ENCODE measurements around the gene CNTNAP5. TPM values are rescaled to one million over a fixed set of nuclear protein-coding genes. Genes with fewer than 3 reads are reported as not detected.

Gene CNTNAP5
- total RNA-seq, 2 donors from 2014 or later: not detected

DNA sequence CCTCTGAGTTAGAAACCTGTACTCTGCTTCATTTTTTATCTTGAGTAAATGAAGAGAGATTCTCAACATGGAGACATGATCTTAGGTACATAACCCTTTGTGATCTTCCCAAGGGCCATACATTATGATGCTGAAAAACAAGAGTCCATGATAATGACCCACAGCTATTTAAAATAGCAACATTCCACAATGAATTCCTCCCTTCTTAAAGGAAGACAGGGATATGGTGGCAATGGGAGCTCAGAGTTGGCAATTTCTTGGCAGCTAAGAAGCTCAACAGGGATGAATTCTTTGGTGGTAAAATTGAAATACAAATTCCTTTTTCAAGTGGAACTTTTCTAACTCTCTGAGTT, 638.5 kb downstream of the CNTNAP5 start:
- DNase-seq (ENCODE audit: low spot score) (no peak), ATAC-seq (ENCODE audit: insufficient number of reproducible peaks, low FRiP score, low read depth) (no peak)
- no peak overlapping the region for H3K4me3 ChIP-seq
- H3K27ac ChIP-seq: no peak overlapping the region
- no peaks in the 10 kb centered on the region for H3K9me3 ChIP-seq
- no peaks in the 10 kb centered on the region for H3K4me1 ChIP-seq (ENCODE audit: control insufficient read depth in 1 of 2, low read depth in 2 of 2)
- H3K27me3 ChIP-seq (replicated peaks; ENCODE audit: insufficient read depth): no peaks in the 10 kb centered on the region
- TF ChIP-seq, protein P1, sequence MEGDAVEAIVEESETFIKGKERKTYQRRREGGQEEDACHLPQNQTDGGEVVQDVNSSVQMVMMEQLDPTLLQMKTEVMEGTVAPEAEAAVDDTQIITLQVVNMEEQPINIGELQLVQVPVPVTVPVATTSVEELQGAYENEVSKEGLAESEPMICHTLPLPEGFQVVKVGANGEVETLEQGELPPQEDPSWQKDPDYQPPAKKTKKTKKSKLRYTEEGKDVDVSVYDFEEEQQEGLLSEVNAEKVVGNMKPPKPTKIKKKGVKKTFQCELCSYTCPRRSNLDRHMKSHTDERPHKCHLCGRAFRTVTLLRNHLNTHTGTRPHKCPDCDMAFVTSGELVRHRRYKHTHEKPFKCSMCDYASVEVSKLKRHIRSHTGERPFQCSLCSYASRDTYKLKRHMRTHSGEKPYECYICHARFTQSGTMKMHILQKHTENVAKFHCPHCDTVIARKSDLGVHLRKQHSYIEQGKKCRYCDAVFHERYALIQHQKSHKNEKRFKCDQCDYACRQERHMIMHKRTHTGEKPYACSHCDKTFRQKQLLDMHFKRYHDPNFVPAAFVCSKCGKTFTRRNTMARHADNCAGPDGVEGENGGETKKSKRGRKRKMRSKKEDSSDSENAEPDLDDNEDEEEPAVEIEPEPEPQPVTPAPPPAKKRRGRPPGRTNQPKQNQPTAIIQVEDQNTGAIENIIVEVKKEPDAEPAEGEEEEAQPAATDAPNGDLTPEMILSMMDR (IDR thresholded peaks at IDR 0.05): no peak
- H3K36me3 ChIP-seq: no peaks in the 10 kb centered on the region

DNA sequence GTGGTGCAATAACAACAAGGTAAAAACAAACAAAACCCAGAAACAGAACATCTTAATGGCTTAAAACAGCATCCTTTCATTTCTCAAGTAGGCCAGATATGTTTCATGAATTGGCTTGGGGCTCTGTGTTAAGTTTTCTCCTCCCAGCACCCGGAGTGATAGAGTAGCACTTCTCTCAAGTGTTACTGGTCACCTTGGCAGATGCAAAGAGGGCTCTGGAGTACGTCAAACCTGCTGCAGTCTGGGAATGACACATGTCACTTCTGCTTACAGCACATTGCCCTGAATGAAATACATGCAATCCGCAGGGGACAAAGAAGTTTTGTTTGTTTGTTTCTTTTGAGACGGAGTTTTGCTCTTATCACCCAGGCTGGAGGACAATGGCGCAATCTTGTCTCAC, 639.3 kb downstream of the CNTNAP5 start:
- H3K27ac ChIP-seq: no peak overlapping the region
- DNase-seq (ENCODE audit: low spot score): no peak
- H3K9me3 ChIP-seq: no peaks in the 10 kb centered on the region
- TF ChIP-seq, protein P1 (IDR thresholded peaks at IDR 0.05): no peak
- no peaks in the 10 kb centered on the region for H3K27me3 ChIP-seq (replicated peaks; ENCODE audit: insufficient read depth)
- H3K4me3 ChIP-seq: no peak overlapping the region
- H3K4me1 ChIP-seq (ENCODE audit: control insufficient read depth in 1 of 2, low read depth in 2 of 2): no peaks in the 10 kb centered on the region
- ATAC-seq (ENCODE audit: insufficient number of reproducible peaks, low FRiP score, low read depth): no peak
- H3K36me3 ChIP-seq: no peaks in the 10 kb centered on the region

DNA sequence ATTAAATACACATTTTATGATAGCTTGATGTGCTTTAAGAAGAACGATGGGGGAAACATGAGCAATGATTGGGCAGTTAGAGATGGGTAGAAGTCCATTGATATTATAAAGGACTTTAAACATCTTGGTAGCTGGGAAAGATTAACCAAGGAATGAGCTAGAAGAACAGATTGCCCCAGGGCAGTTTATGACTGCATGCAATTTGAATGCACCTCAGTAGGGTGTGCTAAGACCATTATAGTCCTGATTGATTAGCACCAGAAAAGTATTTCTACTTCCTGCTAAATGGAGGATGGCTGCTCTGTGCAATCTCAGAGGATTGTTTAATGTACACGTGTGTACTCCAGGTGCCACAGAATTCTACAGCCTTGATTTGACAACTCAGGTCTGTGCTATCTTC, 641.9 kb downstream of the CNTNAP5 start:
- H3K4me1 ChIP-seq (ENCODE audit: control insufficient read depth in 1 of 2, low read depth in 2 of 2): no peaks in the 10 kb centered on the region
- H3K9me3 ChIP-seq: no peaks in the 10 kb centered on the region
- TF ChIP-seq, protein P1 (IDR thresholded peaks at IDR 0.05): no peak
- no peaks in the 10 kb centered on the region for H3K27me3 ChIP-seq (replicated peaks; ENCODE audit: insufficient read depth)
- no peak overlapping the region for H3K27ac ChIP-seq
- H3K4me3 ChIP-seq: no peak overlapping the region
- no peak for ATAC-seq (ENCODE audit: insufficient number of reproducible peaks, low FRiP score, low read depth)
- no peak for DNase-seq (ENCODE audit: low spot score)
- no peaks in the 10 kb centered on the region for H3K36me3 ChIP-seq

DNA sequence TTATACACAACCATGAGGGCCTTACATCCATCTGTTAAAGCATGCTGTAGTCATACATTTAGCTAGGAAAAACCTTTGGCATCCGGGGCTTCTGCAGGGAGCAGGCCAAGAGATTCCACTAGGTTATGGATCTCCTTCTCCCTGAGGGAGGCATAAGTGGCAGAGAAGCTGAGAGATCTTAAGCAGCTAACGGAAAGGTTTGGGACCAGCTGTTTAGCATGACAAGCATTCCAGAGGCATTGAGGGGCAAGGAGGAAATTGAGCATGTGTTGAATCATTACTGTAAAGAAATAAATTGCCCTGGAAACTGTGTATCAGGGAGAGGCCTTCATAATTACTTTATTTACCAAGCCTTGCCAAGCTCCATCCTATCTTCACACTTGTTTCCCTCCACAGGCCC, 643.1 kb downstream of the CNTNAP5 start:
- TF ChIP-seq, protein P1 (IDR thresholded peaks at IDR 0.05): no peak
- Histone ChIP-seq H3K36me3 (no peaks in the 10 kb centered on the region), H3K4me3 (no peak overlapping the region), H3K4me1 (ENCODE audit: control insufficient read depth in 1 of 2, low read depth in 2 of 2) (no peaks in the 10 kb centered on the region), H3K27me3 (replicated peaks; ENCODE audit: insufficient read depth) (no peaks in the 10 kb centered on the region), H3K9me3 (no peaks in the 10 kb centered on the region), H3K27ac (no peak overlapping the region)
- DNase-seq (ENCODE audit: low spot score): no peak
- no peak for ATAC-seq (ENCODE audit: insufficient number of reproducible peaks, low FRiP score, low read depth)

DNA sequence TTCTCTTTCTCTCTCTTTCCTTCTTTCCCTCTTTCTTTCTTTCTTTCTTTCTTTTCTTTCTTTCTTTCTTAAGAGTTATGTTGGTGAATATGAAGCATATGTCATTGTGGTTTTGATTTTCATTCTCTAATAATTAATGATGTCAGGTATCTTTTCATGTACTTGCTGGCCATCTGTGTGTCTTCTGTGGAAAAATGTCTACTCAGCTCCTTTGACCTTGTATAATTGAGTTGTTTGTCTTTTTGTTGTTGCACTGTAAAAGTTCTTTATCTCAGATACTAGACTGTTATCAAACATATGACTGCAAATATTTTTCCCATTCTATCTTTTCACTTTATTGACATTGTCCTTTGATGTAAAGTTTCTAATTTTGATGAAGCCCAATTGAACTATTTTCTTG, 645.1 kb downstream of the CNTNAP5 start:
- Histone ChIP-seq H3K27me3 (replicated peaks; ENCODE audit: insufficient read depth) (no peaks in the 10 kb centered on the region), H3K27ac (no peak overlapping the region), H3K4me3 (no peak overlapping the region), H3K36me3 (no peaks in the 10 kb centered on the region), H3K4me1 (ENCODE audit: control insufficient read depth in 1 of 2, low read depth in 2 of 2) (no peaks in the 10 kb centered on the region), H3K9me3 (no peaks in the 10 kb centered on the region)
- DNase-seq (ENCODE audit: low spot score) (no peak), ATAC-seq (ENCODE audit: insufficient number of reproducible peaks, low FRiP score, low read depth) (no peak)
- TF ChIP-seq, protein P1 (IDR thresholded peaks at IDR 0.05): no peak
